GM21717 (cell line): ENCODE measurements around the gene RAP1GAP2.
"Not testable (repeated sequence)": the region's sequence is repeated elsewhere in the genome, so short reads cannot be mapped to it uniquely, and the experiment has no call there.

Experiments used
- ATAC-seq: cut with Tn5 transposase; IDR thresholded peaks from one replicate; pipeline ENCODE4 v1.9.1; 2021; ENCODE audit warnings: mild to moderate bottlenecking, moderate library complexity; ENCODE audit not compliant: unreplicated experiment

The RAP1GAP2 gene

GRCh38 chr17:2814049-2814448, 17.8 kb downstream of the RAP1GAP2 start:
- peak; percentile 4 for ATAC-seq

GRCh38 chr17:2814481-2815341, 18.5 kb downstream of the RAP1GAP2 start:
- peak; percentile 52 for ATAC-seq

- no peak for ATAC-seq
Measured at GRCh38 chr17:2815781-2816185, 19.5 kb downstream of the RAP1GAP2 start.

GRCh38 chr17:2816688-2817087, 20.4 kb downstream of the RAP1GAP2 start:
- no peak for ATAC-seq

- ATAC-seq = not testable (repeated sequence)
Measured at GRCh38 chr17:2819294-2819693, 23.1 kb downstream of the RAP1GAP2 start.

GRCh38 chr17:2819921-2820501, 23.8 kb downstream of the RAP1GAP2 start:
- ATAC-seq = no peak

GRCh38 chr17:2821868-2822267, 25.6 kb downstream of the RAP1GAP2 start:
- ATAC-seq = no peak

GRCh38 chr17:2822358-2822757, 26.1 kb downstream of the RAP1GAP2 start:
- no peak for ATAC-seq

GRCh38 chr17:2825253-2825970, 29.2 kb downstream of the RAP1GAP2 start:
- no peak for ATAC-seq

- ATAC-seq = no peak
Measured at GRCh38 chr17:2828397-2829038, 32.3 kb downstream of the RAP1GAP2 start.

- ATAC-seq = no peak
Measured at GRCh38 chr17:2830678-2831077, 34.4 kb downstream of the RAP1GAP2 start.

GRCh38 chr17:2835780-2836179, 39.5 kb downstream of the RAP1GAP2 start:
- ATAC-seq = no peak

- ATAC-seq = no peak
Measured at GRCh38 chr17:2837147-2837561, 40.9 kb downstream of the RAP1GAP2 start.

- no peak for ATAC-seq
Measured at GRCh38 chr17:2841606-2842005, 45.4 kb downstream of the RAP1GAP2 start.

GRCh38 chr17:2842464-2842863, 46.2 kb downstream of the RAP1GAP2 start:
- no peak for ATAC-seq

- no peak for ATAC-seq
Measured at GRCh38 chr17:2844416-2844815, 48.2 kb downstream of the RAP1GAP2 start.

- no peak for ATAC-seq
Measured at GRCh38 chr17:2847381-2848333, 51.4 kb downstream of the RAP1GAP2 start.

- no peak for ATAC-seq
Measured at GRCh38 chr17:2849327-2849670, 53.1 kb downstream of the RAP1GAP2 start.

GRCh38 chr17:2850991-2851390, 54.8 kb downstream of the RAP1GAP2 start:
- ATAC-seq = no peak

GRCh38 chr17:2851615-2852014, 55.4 kb downstream of the RAP1GAP2 start:
- ATAC-seq = no peak
